Gastrocnemius medialis (tissue), 4 donors: Measurements from ENCODE around the gene UGP2. TPM values are rescaled to one million over a fixed set of nuclear protein-coding genes. Genes with fewer than 3 reads are reported as not detected.

ENCODE experiments used
- ATAC-seq, 2 donors: fragments of 150-250 bp; one replicate each; pipeline ENCODE4 v1.9.1; 2016
- DNase-seq, 2 donors: peaks; one replicate each; pipeline ENCODE4 v3.0.0-alpha.2; 2019
- H3K27ac ChIP-seq, 4 donors: fragments of 200-600 bp; sonication (generic); 1 replicate in 1 of 4; 2 replicates in 3 of 4; pipeline ENCODE4 v1.5.1; 2016 to 2018; ENCODE audit warnings: mild to moderate bottlenecking in 2 of 4, moderate library complexity in 1 of 4
- H3K27me3 ChIP-seq, 3 donors: fragments of 200-600 bp; sonication (generic) in 2 of 3; 1 replicate in 1 of 3; 2 replicates in 2 of 3; pipeline versions ENCODE4 v1.5.1 to v1.6.0; 2016 to 2019; ENCODE audit warnings: mild to moderate bottlenecking in 1 of 3, moderate library complexity in 1 of 3
- H3K36me3 ChIP-seq, 2 donors: fragments of 200-600 bp; sonication (generic) in 1 of 2; one replicate each; pipeline ENCODE4 v1.5.1; 2017 to 2018
- H3K4me1 ChIP-seq, 2 donors: fragments of 200-600 bp; sonication (generic) in 1 of 2; one replicate each; pipeline ENCODE4 v1.5.1; 2016 to 2017; ENCODE audit warnings: mild to moderate bottlenecking in 2 of 2
- H3K4me3 ChIP-seq, 4 donors: fragments of 200-600 bp; sonication (generic) in 3 of 4; 1 replicate in 1 of 4; 2 replicates in 3 of 4; pipeline ENCODE4 v1.5.1; 2016 to 2019; ENCODE audit warnings: mild to moderate bottlenecking in 2 of 4
- H3K9me3 ChIP-seq, 3 donors: fragments of 200-600 bp; sonication (generic) in 2 of 3; 1 replicate in 1 of 3; 2 replicates in 2 of 3; pipeline ENCODE4 v1.5.1; 2016 to 2019
- CTCF ChIP-seq, 5 experiments: fragments of 450-650 bp in 3 of 5; fragments of 200-600 bp in 2 of 5; sonication (generic) in 2 of 5; IDR thresholded peaks in 4 of 5; conservative IDR thresholded peaks in 1 of 5; 1 replicate in 4 of 5; 2 replicates in 1 of 5; pipeline ENCODE4 v1.5.1; 2016 to 2019; ENCODE audit warnings: antibody characterized with exemption in 5 of 5, mild to moderate bottlenecking in 3 of 5, moderate library complexity in 3 of 5
- POLR2A ChIP-seq, 2 donors: fragments of 450-650 bp; IDR thresholded peaks; one replicate each; pipeline ENCODE4 v1.6.1; 2017; ENCODE audit warnings: antibody characterized with exemption in 2 of 2, mild to moderate bottlenecking in 2 of 2, moderate library complexity in 2 of 2
- in situ Hi-C, 4 donors: fragments of 200-750 bp; cut with MboI; loops; one replicate each; pipeline versions ENCODE4 v1.15.0 to v1.8.0; 2017; ENCODE audit warnings: low sequenced_read_pairs in 4 of 4
- intact Hi-C: fragments of 100-400 bp; cut with DNase I; formaldehyde crosslinking; loops from one replicate; pipeline ENCODE4 v1.15.1; 2023; ENCODE audit warnings: low total_unique reads
- total RNA-seq, 4 donors: library from RNA; depleted of rRNA; stranded (reverse); fragments of >200 nt; gene quantifications; one replicate each; pipeline versions ENCODE4 v1.1.0 to v1.2.3, GENCODE V29; 2016

UGP2 gene
- total RNA-seq, 4 donors from 2014 or later = 398 to 784 (median 580) TPM

- peak overlapping the region; percentile 77 to 98 (median 96) for H3K27ac ChIP-seq
- TF ChIP-seq CTCF (IDR thresholded peaks at IDR 0.05 in 4 of 5, conservative IDR thresholded peaks at IDR 0.05 in 1 of 5) (no peak), POLR2A (IDR thresholded peaks at IDR 0.05) (no peak)
Measured at GRCh38 chr2:63850204-63850571, 8.5 kb downstream of the UGP2 start.

GRCh38 chr2:63850649-63851048, 9.0 kb downstream of the UGP2 start:
- H3K27me3 ChIP-seq = no peaks in the 10 kb centered on the region
- DNase-seq (no peak), ATAC-seq (peak in 1 of 2 donors; percentile 48)
- no peak for TF ChIP-seq CTCF (IDR thresholded peaks at IDR 0.05 in 4 of 5, conservative IDR thresholded peaks at IDR 0.05 in 1 of 5)
- TF ChIP-seq POLR2A (IDR thresholded peaks at IDR 0.05) = no peak
- in situ Hi-C loops = loop anchor here in 2 of 4 donors (10.0 to 25.0 kb wide), 2 partner anchors 156 to 163 kb away; no protein-coding TSS in a partner anchor
- H3K36me3 ChIP-seq = no peaks in the 10 kb centered on the region
- H3K4me3 ChIP-seq = no peak overlapping the region
- H3K27ac ChIP-seq = peak overlapping the region; percentile 77 to 98 (median 96)
- H3K4me1 ChIP-seq = peaks cover 90 to 92% of the 10 kb centered on the region in 2 donors
- no peaks in the 10 kb centered on the region for H3K9me3 ChIP-seq
- intact Hi-C loops = no loop called here

More at GRCh38 chr2:63850204-63850571, 8.5 kb downstream of the UGP2 start:
- H3K27me3 ChIP-seq = no peaks in the 10 kb centered on the region
- H3K4me3 ChIP-seq = peak overlapping the region in 1 of 4 donors; percentile 18
- DNase-seq (no peak), ATAC-seq (no peak)
- H3K9me3 ChIP-seq = no peaks in the 10 kb centered on the region
- intact Hi-C loops (no loop called here), in situ Hi-C loops (loop anchor here in 2 of 4 donors (10.0 to 25.0 kb wide), 2 partner anchors 155 to 163 kb away; no protein-coding TSS in a partner anchor)
- peaks cover 92 to 94% of the 10 kb centered on the region in 2 donors for H3K4me1 ChIP-seq
- H3K36me3 ChIP-seq = no peaks in the 10 kb centered on the region

GRCh38 chr2:63851691-63852311, 10.1 kb downstream of the UGP2 start:
- in situ Hi-C loops = loop anchor here in 2 of 4 donors (10.0 to 25.0 kb wide), 2 partner anchors 157 to 164 kb away; no protein-coding TSS in a partner anchor
- TF ChIP-seq POLR2A (IDR thresholded peaks at IDR 0.05) (no peak), CTCF (IDR thresholded peaks at IDR 0.05 in 4 of 5, conservative IDR thresholded peaks at IDR 0.05 in 1 of 5) (no peak)

GRCh38 chr2:63853527-63854310, 12.0 kb downstream of the UGP2 start:
- intact Hi-C loops = no loop called here
- Histone ChIP-seq H3K27ac (peak overlapping the region; percentile 77 to 98 (median 96)), H3K4me1 (peaks cover 71% of the 10 kb centered on the region in 2 donors), H3K4me3 (peak overlapping the region in 3 of 4 donors; percentile 14 to 19 (median 15)), H3K36me3 (peaks cover 0 to 23% of the 10 kb centered on the region in 2 donors), H3K27me3 (no peaks in the 10 kb centered on the region), H3K9me3 (no peaks in the 10 kb centered on the region)
- DNase-seq (peak in 1 of 2 donors; percentile 38), ATAC-seq (peak; percentile 68 to 75)
- in situ Hi-C loops = loop anchor here in 2 of 4 donors (10.0 to 25.0 kb wide), 2 partner anchors 159 to 166 kb away; no protein-coding TSS in a partner anchor
- TF ChIP-seq POLR2A (IDR thresholded peaks at IDR 0.05) (peak in 1 of 2 donors; percentile 30), CTCF (IDR thresholded peaks at IDR 0.05 in 4 of 5, conservative IDR thresholded peaks at IDR 0.05 in 1 of 5) (no peak)

More at GRCh38 chr2:63851691-63852311, 10.1 kb downstream of the UGP2 start:
- Histone ChIP-seq H3K27me3 (no peaks in the 10 kb centered on the region), H3K27ac (peak overlapping the region; percentile 77 to 98 (median 96)), H3K36me3 (peaks cover 0 to 5% of the 10 kb centered on the region in 2 donors), H3K4me3 (peak overlapping the region in 1 of 4 donors; percentile 1), H3K4me1 (peaks cover 85 to 87% of the 10 kb centered on the region in 2 donors), H3K9me3 (no peaks in the 10 kb centered on the region)
- ATAC-seq (no peak), DNase-seq (no peak)
- intact Hi-C loops = no loop called here
